Epithelial cell of esophagus (primary cell): ENCODE data around the gene GNAZ.

ENCODE experiments used
- DNase-seq: peaks from one replicate; pipeline ENCODE4 v3.0.0; 2010; ENCODE audit warnings: low read depth
- H3K4me3 ChIP-seq: 2 replicates; pipeline ENCODE4 v1.5.1; 2011; ENCODE audit warnings: mild to moderate bottlenecking, low read length, control low read depth
- TF ChIP-seq, protein P1 (sequence below): IDR thresholded peaks from 2 replicates; pipeline ENCODE4 v1.5.1; 2011; ENCODE audit warnings: low read depth, mild to moderate bottlenecking, low read length, control low read depth, inconsistent platforms; ENCODE audit not compliant: insufficient read depth; ENCODE audit errors: missing control alignments

Gene GNAZ

DNA sequence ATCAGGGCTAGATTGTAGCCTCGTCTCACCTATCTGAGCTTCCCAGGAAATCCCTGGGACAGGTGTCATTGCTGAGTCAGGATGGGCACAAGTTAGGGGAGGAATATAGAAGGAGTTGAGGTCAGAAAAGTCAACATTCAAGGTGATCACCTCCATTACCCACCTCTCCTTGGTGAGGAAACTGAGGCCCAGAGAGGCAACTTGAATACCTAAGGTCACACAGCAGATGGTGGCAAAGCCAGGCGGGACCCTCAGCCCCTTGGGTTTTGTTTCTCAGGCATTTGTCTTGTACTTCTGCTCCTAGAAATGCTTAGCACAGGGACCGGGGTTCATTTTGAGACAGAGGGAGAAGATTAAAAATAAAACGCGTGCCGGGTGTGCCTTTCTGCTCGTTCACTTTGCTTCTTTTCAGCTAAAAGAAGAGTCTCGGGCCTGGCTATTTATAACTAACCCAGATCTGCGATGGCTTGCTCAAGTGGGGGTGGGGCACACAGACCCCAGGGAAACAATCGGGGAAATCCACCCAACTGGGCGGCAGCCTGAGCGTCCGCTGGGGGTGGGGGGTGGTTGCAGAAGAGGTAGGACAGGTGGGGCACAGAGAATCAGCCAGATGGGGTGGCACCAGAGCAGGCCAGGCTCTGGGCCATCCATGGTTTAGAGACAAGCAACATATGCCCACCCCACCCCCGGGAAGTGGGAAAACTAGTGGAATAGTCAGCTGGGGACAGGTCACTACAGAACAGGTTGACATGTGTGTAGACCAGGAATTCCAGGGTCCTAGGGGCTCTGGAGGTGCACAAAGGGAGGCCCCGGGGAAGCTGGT is 3.9 kb upstream of the GNAZ start:
- no peak for DNase-seq
- no peak overlapping the region for H3K4me3 ChIP-seq
- TF ChIP-seq, protein P1, sequence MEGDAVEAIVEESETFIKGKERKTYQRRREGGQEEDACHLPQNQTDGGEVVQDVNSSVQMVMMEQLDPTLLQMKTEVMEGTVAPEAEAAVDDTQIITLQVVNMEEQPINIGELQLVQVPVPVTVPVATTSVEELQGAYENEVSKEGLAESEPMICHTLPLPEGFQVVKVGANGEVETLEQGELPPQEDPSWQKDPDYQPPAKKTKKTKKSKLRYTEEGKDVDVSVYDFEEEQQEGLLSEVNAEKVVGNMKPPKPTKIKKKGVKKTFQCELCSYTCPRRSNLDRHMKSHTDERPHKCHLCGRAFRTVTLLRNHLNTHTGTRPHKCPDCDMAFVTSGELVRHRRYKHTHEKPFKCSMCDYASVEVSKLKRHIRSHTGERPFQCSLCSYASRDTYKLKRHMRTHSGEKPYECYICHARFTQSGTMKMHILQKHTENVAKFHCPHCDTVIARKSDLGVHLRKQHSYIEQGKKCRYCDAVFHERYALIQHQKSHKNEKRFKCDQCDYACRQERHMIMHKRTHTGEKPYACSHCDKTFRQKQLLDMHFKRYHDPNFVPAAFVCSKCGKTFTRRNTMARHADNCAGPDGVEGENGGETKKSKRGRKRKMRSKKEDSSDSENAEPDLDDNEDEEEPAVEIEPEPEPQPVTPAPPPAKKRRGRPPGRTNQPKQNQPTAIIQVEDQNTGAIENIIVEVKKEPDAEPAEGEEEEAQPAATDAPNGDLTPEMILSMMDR, result no peak

DNA sequence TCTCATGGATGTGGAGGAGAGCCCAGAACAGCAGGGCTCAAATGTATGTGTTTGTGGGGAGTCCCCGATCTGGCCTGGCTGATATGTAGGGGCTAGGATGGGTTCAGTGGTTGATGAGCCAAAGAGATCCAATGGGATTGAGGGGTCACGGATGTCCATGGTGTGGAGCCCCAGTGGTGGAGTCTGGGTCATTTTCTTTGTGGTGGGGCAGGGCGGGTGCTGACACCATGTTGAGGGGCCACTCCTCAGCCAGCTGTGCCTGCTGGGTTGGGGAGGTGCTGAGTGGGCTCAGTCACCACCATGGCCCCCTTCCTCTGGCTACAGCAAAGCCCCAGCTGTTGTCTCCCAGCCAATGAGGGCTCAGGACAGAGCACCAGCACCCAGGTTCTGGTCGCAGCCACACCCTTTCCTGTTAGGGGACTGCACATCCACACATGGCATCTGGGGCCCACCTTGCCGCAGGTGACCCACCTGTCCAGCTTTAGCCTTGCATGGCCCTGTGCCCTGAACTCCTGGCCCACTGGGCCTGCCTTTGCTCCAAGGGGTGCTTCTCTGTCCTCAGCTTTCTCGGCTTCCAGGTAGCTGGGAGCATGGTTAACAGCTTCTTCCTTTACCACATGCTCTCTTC is 3.2 kb upstream of the GNAZ start:
- H3K4me3 ChIP-seq, result no peak overlapping the region
- TF ChIP-seq, protein P1, result no peak
- DNase-seq, result no peak

DNA sequence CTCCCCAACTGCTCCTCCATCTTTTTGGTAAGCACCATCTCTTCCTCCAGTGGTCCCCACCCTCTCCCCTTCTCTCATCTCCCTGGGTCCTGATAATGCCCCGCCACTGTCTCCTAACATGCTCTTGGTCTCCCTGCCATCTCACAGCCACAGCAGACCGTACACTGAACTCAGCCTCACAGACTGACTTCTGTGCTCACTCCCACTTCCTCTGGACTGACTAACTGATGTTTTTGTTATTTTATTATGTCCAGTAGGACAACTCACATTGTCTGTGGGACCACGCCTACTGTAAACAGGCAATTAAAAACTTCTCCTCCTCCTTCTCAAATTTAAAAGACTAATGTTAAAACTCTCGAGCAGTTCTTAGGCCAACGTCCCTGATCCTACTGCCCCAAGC is 2.6 kb upstream of the GNAZ start:
- no peak for DNase-seq
- H3K4me3 ChIP-seq, result no peak overlapping the region
- TF ChIP-seq, protein P1, result no peak

DNA sequence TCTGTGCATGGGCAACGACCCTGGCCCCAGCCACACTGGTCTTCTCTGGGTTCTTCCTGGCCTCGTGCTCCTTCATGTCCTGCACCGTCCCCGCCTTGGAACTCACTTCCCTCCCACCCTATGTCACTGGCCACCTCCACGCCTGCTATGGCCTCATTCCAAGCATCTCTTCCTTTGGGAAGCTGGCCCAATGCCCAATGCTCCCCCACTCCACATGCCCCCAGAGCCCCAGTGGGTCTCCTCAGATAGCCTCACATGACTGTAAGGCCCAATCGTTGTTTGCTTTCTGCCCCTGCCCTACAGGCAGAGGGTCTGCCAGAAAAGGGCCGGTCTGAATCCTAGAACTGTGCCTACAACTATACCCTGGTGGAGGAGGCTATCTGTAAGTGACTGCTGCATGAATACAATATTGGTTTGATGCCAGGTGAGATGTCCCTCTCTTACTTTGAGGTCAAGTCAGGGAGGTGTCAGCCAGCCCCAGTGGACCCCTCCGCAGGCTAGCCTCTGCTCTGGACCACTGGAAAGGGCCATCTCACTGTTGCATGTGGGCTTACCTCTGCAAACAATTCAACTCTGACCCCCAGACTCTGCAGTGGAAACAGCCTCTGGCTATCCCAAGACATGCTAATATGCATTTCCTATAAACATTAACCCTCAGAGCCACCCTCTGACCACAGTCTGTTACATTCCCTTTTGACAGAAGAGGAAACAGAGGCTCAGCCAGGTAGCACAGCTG is 2.1 kb upstream of the GNAZ start:
- DNase-seq, result no peak
- TF ChIP-seq, protein P1, result no peak
- no peak overlapping the region for H3K4me3 ChIP-seq

DNA sequence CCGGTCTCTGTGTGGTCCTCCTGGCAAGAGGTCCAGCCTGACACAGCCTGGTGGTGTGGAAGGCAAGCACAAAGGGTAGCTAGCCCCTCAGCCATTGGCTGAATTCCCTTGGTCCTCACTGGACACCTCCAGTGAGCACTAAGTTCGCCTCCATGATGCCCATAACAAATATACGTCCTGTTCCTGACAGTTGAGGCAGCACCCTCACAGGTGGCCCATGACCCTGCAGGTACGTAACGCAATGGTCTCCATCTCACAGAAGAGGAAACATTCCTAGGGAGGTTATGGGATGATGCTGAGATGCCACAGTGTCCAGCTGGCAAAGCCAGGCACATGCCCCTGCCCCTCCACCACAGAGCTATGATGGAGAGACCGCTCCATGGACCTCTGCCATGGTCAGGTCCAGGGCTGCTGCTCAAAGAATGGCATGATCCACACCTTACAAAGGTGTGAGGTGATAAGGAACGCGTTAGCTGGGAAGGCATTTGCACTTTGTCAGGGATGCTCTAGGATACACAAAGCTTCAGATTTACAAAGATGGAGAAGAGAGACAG is 1.4 kb upstream of the GNAZ start:
- TF ChIP-seq, protein P1, result no peak
- H3K4me3 ChIP-seq, result no peak overlapping the region
- DNase-seq, result no peak

DNA sequence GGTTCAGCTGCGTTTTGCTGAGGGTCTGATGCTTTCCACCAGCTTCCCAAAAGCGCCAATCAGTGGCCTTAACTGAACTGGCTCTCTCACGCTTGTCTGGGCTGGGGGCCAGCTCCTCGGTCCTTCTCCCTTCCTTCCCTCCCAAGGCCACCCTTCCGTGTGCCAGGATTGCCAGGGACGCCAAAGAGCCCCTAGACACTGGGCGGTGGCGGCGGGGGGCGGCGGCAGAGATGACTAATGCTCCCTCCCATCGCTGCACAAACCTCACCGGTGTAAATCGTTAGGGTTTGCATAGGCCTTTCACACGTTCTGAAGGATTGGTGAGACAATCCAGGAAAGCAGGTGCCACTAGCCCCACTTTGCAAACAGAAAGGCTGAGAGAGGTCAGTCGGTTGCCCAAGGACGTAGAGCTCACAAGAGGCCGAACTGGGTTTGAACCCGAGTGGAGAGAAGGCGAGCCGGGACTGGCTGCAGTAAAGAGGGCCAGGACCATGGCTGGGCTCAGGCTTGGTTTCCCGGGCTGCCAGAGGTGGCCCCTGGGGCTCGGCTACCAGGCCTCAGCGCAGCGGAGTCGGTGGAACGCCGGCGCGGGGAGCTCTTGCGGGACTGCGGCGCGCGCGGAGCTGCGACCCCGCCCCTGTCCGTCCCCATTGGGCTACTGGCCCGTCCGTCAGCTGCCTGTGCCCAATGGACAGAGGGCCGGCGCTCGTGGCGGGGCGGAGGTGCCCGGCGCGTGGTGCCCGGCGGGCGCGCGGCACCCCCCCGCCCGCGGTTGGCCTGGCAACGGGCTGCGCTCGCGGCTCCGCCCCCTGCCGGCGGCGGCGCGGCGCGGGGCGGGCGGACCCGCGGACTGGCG is 589 bp upstream of the GNAZ start:
- H3K4me3 ChIP-seq, result peak overlapping the region; percentile 40
- peak; percentile 87 for DNase-seq
- TF ChIP-seq, protein P1, result no peak
